Memory B cell (primary cell): ENCODE results near the gene AGRN.
"Not testable (repeated sequence)": the region's sequence is repeated elsewhere in the genome, so short reads cannot be mapped to it uniquely, and the experiment has no call there.

Source experiments
- ATAC-seq: fragments of 150-1000 bp; cut with Tn5 transposase; 2 replicates; pipeline ENCODE4 v1.10.0; 2021; ENCODE audit warnings: low read depth, mild to moderate bottlenecking, moderate library complexity
- DNase-seq, 2 donors: peaks; one replicate each; pipeline ENCODE4 v3.0.0; 2022; ENCODE audit warnings: low spot score in 2 of 2
- H3K27ac Mint-ChIP-seq: one replicate; pipeline ENCODE4 v1.8.0; 2022; ENCODE audit warnings: mild to moderate bottlenecking, moderate library complexity, mixed read lengths
- H3K27me3 Mint-ChIP-seq: one replicate; pipeline ENCODE4 v1.8.0; 2022; ENCODE audit warnings: mixed read lengths
- H3K36me3 Mint-ChIP-seq: one replicate; pipeline ENCODE4 v1.8.0; 2022; ENCODE audit warnings: mild to moderate bottlenecking, mixed read lengths
- H3K4me1 Mint-ChIP-seq: one replicate; pipeline ENCODE4 v1.8.0; 2022; ENCODE audit warnings: mixed read lengths
- H3K4me3 Mint-ChIP-seq: one replicate; pipeline ENCODE4 v1.8.0; 2022; ENCODE audit warnings: mild to moderate bottlenecking, moderate library complexity, mixed read lengths
- H3K9me3 Mint-ChIP-seq: one replicate; pipeline ENCODE4 v1.8.0; 2022; ENCODE audit warnings: mixed read lengths

The AGRN gene

GRCh38 chr1:1098681-1099421, 78.9 kb downstream of the AGRN start:
- H3K9me3 Mint-ChIP-seq: peaks cover 4% of the 10 kb centered on the region
- DNase-seq: no peak
- no peak for ATAC-seq

GRCh38 chr1:1099506-1100183, 79.7 kb downstream of the AGRN start:
- Mint-ChIP-seq H3K27me3 (no peaks in the 10 kb centered on the region), H3K4me3 (no peak overlapping the region), H3K27ac (no peak overlapping the region), H3K36me3 (peaks cover 13% of the 10 kb centered on the region), H3K4me1 (peaks cover 5% of the 10 kb centered on the region), H3K9me3 (peaks cover 4% of the 10 kb centered on the region)
- DNase-seq (no peak), ATAC-seq (no peak)

More at GRCh38 chr1:1098681-1099421, 78.9 kb downstream of the AGRN start:
- H3K27ac Mint-ChIP-seq: no peak overlapping the region
- H3K4me1 Mint-ChIP-seq: peaks cover 5% of the 10 kb centered on the region
- H3K36me3 Mint-ChIP-seq: peaks cover 13% of the 10 kb centered on the region
- no peaks in the 10 kb centered on the region for H3K27me3 Mint-ChIP-seq
- no peak overlapping the region for H3K4me3 Mint-ChIP-seq

- Mint-ChIP-seq H3K36me3 (peaks cover 13% of the 10 kb centered on the region), H3K4me3 (no peak overlapping the region), H3K4me1 (peaks cover 5% of the 10 kb centered on the region), H3K27ac (no peak overlapping the region), H3K9me3 (peaks cover 4% of the 10 kb centered on the region), H3K27me3 (no peaks in the 10 kb centered on the region)
- DNase-seq (no peak), ATAC-seq (no peak)
Observed at GRCh38 chr1:1100296-1100695, 80.4 kb downstream of the AGRN start.

- ATAC-seq (no peak), DNase-seq (no peak)
- Mint-ChIP-seq H3K36me3 (peaks cover 13% of the 10 kb centered on the region), H3K27me3 (no peaks in the 10 kb centered on the region), H3K9me3 (peaks cover 4% of the 10 kb centered on the region), H3K4me3 (no peak overlapping the region), H3K4me1 (peaks cover 5% of the 10 kb centered on the region), H3K27ac (no peak overlapping the region)
Observed at GRCh38 chr1:1101503-1101902, 81.6 kb downstream of the AGRN start.

GRCh38 chr1:1104152-1104551, 84.2 kb downstream of the AGRN start:
- not testable (repeated sequence) for DNase-seq, H3K27ac Mint-ChIP-seq, H3K4me3 Mint-ChIP-seq, H3K9me3 Mint-ChIP-seq, H3K27me3 Mint-ChIP-seq, H3K4me1 Mint-ChIP-seq, ATAC-seq
- peaks cover 11% of the 10 kb centered on the region for H3K36me3 Mint-ChIP-seq
